GM21423 (cell line): ENCODE results near the gene TMEM119.

Experiments
- ATAC-seq: cut with Tn5 transposase; IDR thresholded peaks from one replicate; pipeline ENCODE4 v1.9.1; 2021; ENCODE audit warnings: mild to moderate bottlenecking, moderate library complexity; ENCODE audit not compliant: unreplicated experiment

TMEM119 gene

DNA sequence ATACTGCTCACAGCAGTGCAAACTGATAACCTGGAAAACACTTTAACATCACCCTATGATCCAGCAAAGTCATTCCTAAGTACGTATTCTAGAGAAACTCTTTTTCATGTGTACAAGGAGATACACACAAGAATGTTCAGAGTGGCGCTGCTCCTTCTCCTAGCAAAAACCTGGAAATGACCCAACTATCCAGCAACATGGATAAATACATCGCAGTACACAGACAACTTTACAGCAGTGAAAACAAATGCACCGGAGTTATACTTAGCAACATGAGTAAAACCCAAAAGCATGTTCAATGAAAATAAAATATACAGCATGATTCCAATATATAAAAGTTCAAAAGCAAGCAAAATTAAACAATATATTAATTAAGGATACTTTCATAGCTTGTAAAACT is 55.6 kb downstream of the TMEM119 start:
- no peak for ATAC-seq
